Keratinocyte (primary cell): ENCODE measurements around the gene SDK1. TPM values are rescaled to one million over a fixed set of nuclear protein-coding genes. Genes with fewer than 3 reads are reported as not detected.
"Not testable (repeated sequence)": the region's sequence is repeated elsewhere in the genome, so short reads cannot be mapped to it uniquely, and the experiment has no call there.

Experiments
- DNase-seq: peaks from one replicate; pipeline ENCODE4 v3.0.0-alpha.2; 2011; ENCODE audit warnings: low read depth, missing footprints, low spot score
- FAIRE-seq: peaks from 2 replicates; lab custom pipeline; 2011; peaks lifted over from hg19 to GRCh38; lab: Jason Lieb, UNC
- H2AFZ ChIP-seq: 2 replicates; pipeline ENCODE4 v1.6.0; 2012; ENCODE audit warnings: low read length, control low read depth, inconsistent platforms; ENCODE audit not compliant: control insufficient read depth
- H3K27ac ChIP-seq: 2 replicates; pipeline ENCODE4 v1.5.1; 2011; ENCODE audit warnings: low read length; ENCODE audit not compliant: control insufficient read depth, insufficient read depth
- H3K27me3 ChIP-seq: 3 replicates; pipeline ENCODE4 v1.6.0; 2011; ENCODE audit warnings: low read length; ENCODE audit not compliant: control insufficient read depth, insufficient read depth; ENCODE audit errors: extremely low read depth
- H3K36me3 ChIP-seq, 2 experiments: 2 replicates in 1 of 2; 3 replicates in 1 of 2; pipeline ENCODE4 v1.5.1; 2011; ENCODE audit warnings: low read length in 2 of 2, mild to moderate bottlenecking in 1 of 2; ENCODE audit not compliant: control insufficient read depth in 2 of 2, insufficient read depth in 2 of 2; ENCODE audit errors: extremely low read depth in 1 of 2
- H3K4me1 ChIP-seq: 3 replicates; pipeline ENCODE4 v1.5.1; 2011; ENCODE audit warnings: low read length; ENCODE audit not compliant: control insufficient read depth, insufficient read depth; ENCODE audit errors: extremely low read depth
- H3K4me2 ChIP-seq: 3 replicates; pipeline ENCODE4 v1.6.0; 2011; ENCODE audit warnings: low read depth, low read length; ENCODE audit not compliant: control insufficient read depth, insufficient read depth; ENCODE audit errors: extremely low read depth
- H3K4me3 ChIP-seq, 3 experiments: fragments of 200-600 bp in 1 of 3; sonication (generic) in 1 of 3; 2 replicates in 2 of 3; 3 replicates in 1 of 3; pipeline ENCODE4 v1.5.1; 2011 to 2016; ENCODE audit warnings: low read length in 3 of 3, mild to moderate bottlenecking in 3 of 3, control low read depth in 2 of 3, inconsistent platforms in 1 of 3, low read depth in 1 of 3, mixed read lengths in 1 of 3, mixed run types in 1 of 3, moderate library complexity in 1 of 3; ENCODE audit not compliant: control insufficient read depth in 2 of 3, insufficient read depth in 2 of 3; ENCODE audit errors: extremely low read depth in 1 of 3
- H3K79me2 ChIP-seq: 2 replicates; pipeline ENCODE4 v1.6.0; 2012; ENCODE audit warnings: low read length; ENCODE audit not compliant: control insufficient read depth, insufficient read depth
- H3K9ac ChIP-seq: 3 replicates; pipeline ENCODE4 v1.6.0; 2011; ENCODE audit warnings: low read length; ENCODE audit not compliant: control insufficient read depth, insufficient read depth; ENCODE audit errors: extremely low read depth
- H3K9me1 ChIP-seq: 3 replicates; pipeline ENCODE4 v1.6.0; 2011; ENCODE audit warnings: low read length; ENCODE audit not compliant: control insufficient read depth, insufficient read depth; ENCODE audit errors: extremely low read depth
- H3K9me3 ChIP-seq: 2 replicates; pipeline ENCODE4 v1.5.1; 2012; ENCODE audit warnings: low read depth, low read length; ENCODE audit not compliant: control insufficient read depth
- H4K20me1 ChIP-seq: 3 replicates; pipeline ENCODE4 v1.6.0; 2011; ENCODE audit warnings: low read length; ENCODE audit not compliant: control insufficient read depth, insufficient read depth; ENCODE audit errors: extremely low read depth
- EZH2 ChIP-seq: IDR thresholded peaks from one replicate; pipeline ENCODE4 v1.6.1; 2012; ENCODE audit warnings: inconsistent platforms, mild to moderate bottlenecking, low read length, moderate library complexity
- dilution Hi-C: fragments of 300-500 bp; cut with MboI; formaldehyde crosslinking; loops from one replicate; pipeline ENCODE4 v1.7.0; 2020; ENCODE audit warnings: low sequenced_read_pairs; ENCODE audit not compliant: extremely low pct_ligation_motif_present
- polyA plus RNA-seq, 5 experiments: library from polyadenylated mRNA; depleted of rRNA in 3 of 5; stranded (reverse) in 3 of 5; stranded (forward) in 1 of 5; unstranded in 1 of 5; fragments of >200 nt; gene quantifications; 1 replicate in 1 of 5; 2 replicates in 3 of 5; 3 replicates in 1 of 5; pipeline versions ENCODE4 v1.2.1 to v1.2.3, GENCODE V29; 2011 to 2012; ENCODE audit warnings: missing spikeins in 2 of 5, low read depth in 1 of 5, low replicate concordance in 1 of 5
- TF ChIP-seq, protein P1 (sequence below), 3 experiments: IDR thresholded peaks in 1 of 3; conservative IDR thresholded peaks in 1 of 3; optimal IDR thresholded peaks in 1 of 3; 2 replicates in 2 of 3; 3 replicates in 1 of 3; pipeline versions ENCODE3 to v1.5.1; 2011; ENCODE audit warnings: low read length in 3 of 3, mild to moderate bottlenecking in 3 of 3, moderate library complexity in 2 of 3, control low read depth in 1 of 3, inconsistent platforms in 1 of 3; ENCODE audit not compliant: insufficient read depth in 2 of 3; ENCODE audit errors: extremely low read depth in 1 of 3

Gene SDK1
- polyA plus RNA-seq, 1 donor (not counting 4 experiments of a cell fraction or from before 2014, with no cell fraction given) = 0.66 TPM

DNA sequence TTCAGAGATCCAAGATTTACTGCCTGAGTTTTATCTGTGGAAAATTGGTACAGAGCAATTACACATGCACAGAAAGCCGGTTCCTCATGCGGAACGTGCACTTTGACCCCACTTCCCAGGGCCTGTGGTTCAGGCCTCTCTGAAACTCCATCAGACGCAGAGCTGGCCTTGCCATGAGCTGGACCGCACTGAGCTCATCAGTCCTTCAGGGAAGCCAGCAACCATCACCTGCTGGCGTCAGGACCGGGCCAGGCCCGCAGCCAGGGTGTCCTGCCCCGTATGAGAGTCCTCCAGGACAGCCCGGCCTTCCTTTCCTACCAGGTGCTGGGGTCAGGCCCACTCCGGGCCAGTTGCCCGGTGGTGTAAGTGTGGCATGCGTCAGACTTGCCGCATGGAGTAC is 934.5 kb downstream of the SDK1 start:
- H3K27ac ChIP-seq = no peak overlapping the region
- no peaks in the 10 kb centered on the region for H3K9me3 ChIP-seq
- H3K4me2 ChIP-seq = no peak overlapping the region
- H3K4me3 ChIP-seq = no peak overlapping the region
- H3K4me1 ChIP-seq = no peaks in the 10 kb centered on the region
- H3K79me2 ChIP-seq = no peaks in the 10 kb centered on the region
- H3K9ac ChIP-seq = no peak overlapping the region
- TF ChIP-seq, protein P1, sequence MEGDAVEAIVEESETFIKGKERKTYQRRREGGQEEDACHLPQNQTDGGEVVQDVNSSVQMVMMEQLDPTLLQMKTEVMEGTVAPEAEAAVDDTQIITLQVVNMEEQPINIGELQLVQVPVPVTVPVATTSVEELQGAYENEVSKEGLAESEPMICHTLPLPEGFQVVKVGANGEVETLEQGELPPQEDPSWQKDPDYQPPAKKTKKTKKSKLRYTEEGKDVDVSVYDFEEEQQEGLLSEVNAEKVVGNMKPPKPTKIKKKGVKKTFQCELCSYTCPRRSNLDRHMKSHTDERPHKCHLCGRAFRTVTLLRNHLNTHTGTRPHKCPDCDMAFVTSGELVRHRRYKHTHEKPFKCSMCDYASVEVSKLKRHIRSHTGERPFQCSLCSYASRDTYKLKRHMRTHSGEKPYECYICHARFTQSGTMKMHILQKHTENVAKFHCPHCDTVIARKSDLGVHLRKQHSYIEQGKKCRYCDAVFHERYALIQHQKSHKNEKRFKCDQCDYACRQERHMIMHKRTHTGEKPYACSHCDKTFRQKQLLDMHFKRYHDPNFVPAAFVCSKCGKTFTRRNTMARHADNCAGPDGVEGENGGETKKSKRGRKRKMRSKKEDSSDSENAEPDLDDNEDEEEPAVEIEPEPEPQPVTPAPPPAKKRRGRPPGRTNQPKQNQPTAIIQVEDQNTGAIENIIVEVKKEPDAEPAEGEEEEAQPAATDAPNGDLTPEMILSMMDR (optimal IDR thresholded peaks at IDR 0.05 in 1 of 3, IDR thresholded peaks at IDR 0.05 in 1 of 3, conservative IDR thresholded peaks at IDR 0.05 in 1 of 3; ENCODE audit: extremely low read depth in 1 of 3, insufficient read depth in 2 of 3, low read length in 3 of 3) = no peak
- no peak for TF ChIP-seq EZH2
- H2AFZ ChIP-seq = no peak overlapping the region
- no peaks in the 10 kb centered on the region for H3K9me1 ChIP-seq
- dilution Hi-C loops = no loop called here
- DNase-seq (no peak), FAIRE-seq (no peak)
- H3K27me3 ChIP-seq = no peaks in the 10 kb centered on the region
- H3K36me3 ChIP-seq = peaks cover 0 to 1% of the 10 kb centered on the region in 2 experiments
- no peaks in the 10 kb centered on the region for H4K20me1 ChIP-seq

DNA sequence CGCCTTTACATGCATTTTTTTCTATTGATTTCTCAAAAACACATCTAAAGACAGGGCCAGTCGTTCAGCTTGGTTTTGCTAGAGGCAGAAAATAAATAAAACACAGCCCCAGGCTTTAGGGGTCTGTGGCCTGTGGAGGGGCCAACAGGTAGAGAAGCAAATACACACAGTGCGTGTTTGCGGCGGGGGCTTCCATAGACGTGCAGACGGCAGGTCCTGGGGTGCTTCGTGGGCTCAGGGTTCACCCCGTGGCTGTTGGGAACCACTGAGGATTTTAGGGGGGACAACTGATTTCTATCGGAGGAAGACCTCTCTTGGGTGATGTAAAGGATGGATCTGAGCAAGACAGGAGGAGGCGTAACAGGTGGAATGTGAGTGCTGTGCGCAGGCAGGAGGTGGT is 935.3 kb downstream of the SDK1 start:
- TF ChIP-seq EZH2 = no peak
- TF ChIP-seq, protein P1 (optimal IDR thresholded peaks at IDR 0.05 in 1 of 3, IDR thresholded peaks at IDR 0.05 in 1 of 3, conservative IDR thresholded peaks at IDR 0.05 in 1 of 3; ENCODE audit: extremely low read depth in 1 of 3, insufficient read depth in 2 of 3, low read length in 3 of 3) = no peak
- no peak overlapping the region for H3K27ac ChIP-seq
- no peak overlapping the region for H3K4me3 ChIP-seq
- DNase-seq (no peak), FAIRE-seq (no peak)
- H3K27me3 ChIP-seq = no peaks in the 10 kb centered on the region
- no peaks in the 10 kb centered on the region for H3K9me1 ChIP-seq
- no peak overlapping the region for H3K9ac ChIP-seq
- H3K9me3 ChIP-seq = no peaks in the 10 kb centered on the region
- no peaks in the 10 kb centered on the region for H4K20me1 ChIP-seq
- H2AFZ ChIP-seq = no peak overlapping the region
- H3K4me1 ChIP-seq = no peaks in the 10 kb centered on the region
- H3K36me3 ChIP-seq = peaks cover 0 to 1% of the 10 kb centered on the region in 2 experiments
- no peaks in the 10 kb centered on the region for H3K79me2 ChIP-seq
- no peak overlapping the region for H3K4me2 ChIP-seq
- dilution Hi-C loops = no loop called here

DNA sequence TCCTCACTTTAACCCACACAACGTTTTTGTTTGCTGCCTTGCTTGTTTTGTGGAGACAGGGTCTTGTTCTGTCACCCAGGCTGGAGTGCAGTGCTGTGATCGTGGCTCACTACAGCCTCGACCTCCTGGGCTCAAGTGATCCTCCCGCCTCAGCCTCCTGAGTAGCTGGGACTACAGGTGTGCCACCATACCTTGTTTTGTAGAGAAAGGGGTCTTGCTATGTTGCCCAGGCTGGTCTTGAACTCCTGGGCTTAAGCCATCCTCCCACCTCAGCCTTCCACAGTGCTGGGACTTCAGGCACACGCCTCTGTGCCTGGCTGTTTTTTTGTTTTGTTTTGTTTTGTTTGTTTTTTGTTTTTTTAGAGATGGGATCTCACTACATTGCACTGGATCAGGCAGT is 935.8 kb downstream of the SDK1 start:
- dilution Hi-C loops, H3K9me1 ChIP-seq, H4K20me1 ChIP-seq, H3K4me1 ChIP-seq, H3K27ac ChIP-seq, H3K4me2 ChIP-seq, DNase-seq, H2AFZ ChIP-seq, H3K27me3 ChIP-seq, H3K79me2 ChIP-seq, H3K9ac ChIP-seq, H3K4me3 ChIP-seq, H3K9me3 ChIP-seq, H3K36me3 ChIP-seq, FAIRE-seq: not testable (repeated sequence)
